ENCODE measurements around the gene PODNL1. TPM values are rescaled to one million over a fixed set of nuclear protein-coding genes. Genes with fewer than 3 reads are reported as not detected.

PODNL1 gene
- total RNA-seq, 1 donor from 2014 or later, result 8.7 TPM

DNA sequence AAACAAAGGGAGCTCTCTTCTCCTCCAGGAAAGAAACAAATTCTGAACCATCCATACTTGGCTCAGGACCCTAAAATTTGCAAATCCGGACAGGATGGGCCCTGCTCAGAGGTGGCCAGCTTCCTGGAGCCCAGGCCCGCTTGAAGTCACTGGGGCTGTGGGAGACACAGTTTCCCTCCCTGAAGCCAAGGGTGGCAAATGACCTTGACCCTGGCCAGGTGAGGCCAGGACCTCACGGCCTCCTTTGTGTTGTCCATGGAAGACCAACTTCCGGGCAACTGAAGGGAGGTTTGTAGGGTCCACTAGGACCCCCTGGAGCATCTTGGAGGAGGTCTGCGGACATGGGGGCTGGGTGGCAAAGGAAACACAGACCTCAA is 55.8 kb downstream of the PODNL1 start:
- Mint-ChIP-seq H3K27me3 (ENCODE audit: low read depth) (no peaks in the 10 kb centered on the region), H3K9me3 (ENCODE audit: low read depth) (no peaks in the 10 kb centered on the region), H3K4me1 (ENCODE audit: low read depth) (peaks cover 28% of the 10 kb centered on the region), H3K4me3 (ENCODE audit: unreplicated experiment) (no peak overlapping the region), H3K36me3 (ENCODE audit: low read depth) (no peaks in the 10 kb centered on the region), H3K27ac (ENCODE audit: unreplicated experiment) (peak overlapping the region; percentile 94)
- DNase-seq (ENCODE audit: low spot score), result no peak
- TF ChIP-seq, protein P1, sequence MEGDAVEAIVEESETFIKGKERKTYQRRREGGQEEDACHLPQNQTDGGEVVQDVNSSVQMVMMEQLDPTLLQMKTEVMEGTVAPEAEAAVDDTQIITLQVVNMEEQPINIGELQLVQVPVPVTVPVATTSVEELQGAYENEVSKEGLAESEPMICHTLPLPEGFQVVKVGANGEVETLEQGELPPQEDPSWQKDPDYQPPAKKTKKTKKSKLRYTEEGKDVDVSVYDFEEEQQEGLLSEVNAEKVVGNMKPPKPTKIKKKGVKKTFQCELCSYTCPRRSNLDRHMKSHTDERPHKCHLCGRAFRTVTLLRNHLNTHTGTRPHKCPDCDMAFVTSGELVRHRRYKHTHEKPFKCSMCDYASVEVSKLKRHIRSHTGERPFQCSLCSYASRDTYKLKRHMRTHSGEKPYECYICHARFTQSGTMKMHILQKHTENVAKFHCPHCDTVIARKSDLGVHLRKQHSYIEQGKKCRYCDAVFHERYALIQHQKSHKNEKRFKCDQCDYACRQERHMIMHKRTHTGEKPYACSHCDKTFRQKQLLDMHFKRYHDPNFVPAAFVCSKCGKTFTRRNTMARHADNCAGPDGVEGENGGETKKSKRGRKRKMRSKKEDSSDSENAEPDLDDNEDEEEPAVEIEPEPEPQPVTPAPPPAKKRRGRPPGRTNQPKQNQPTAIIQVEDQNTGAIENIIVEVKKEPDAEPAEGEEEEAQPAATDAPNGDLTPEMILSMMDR (IDR thresholded peaks at IDR 0.05), result no peak

DNA sequence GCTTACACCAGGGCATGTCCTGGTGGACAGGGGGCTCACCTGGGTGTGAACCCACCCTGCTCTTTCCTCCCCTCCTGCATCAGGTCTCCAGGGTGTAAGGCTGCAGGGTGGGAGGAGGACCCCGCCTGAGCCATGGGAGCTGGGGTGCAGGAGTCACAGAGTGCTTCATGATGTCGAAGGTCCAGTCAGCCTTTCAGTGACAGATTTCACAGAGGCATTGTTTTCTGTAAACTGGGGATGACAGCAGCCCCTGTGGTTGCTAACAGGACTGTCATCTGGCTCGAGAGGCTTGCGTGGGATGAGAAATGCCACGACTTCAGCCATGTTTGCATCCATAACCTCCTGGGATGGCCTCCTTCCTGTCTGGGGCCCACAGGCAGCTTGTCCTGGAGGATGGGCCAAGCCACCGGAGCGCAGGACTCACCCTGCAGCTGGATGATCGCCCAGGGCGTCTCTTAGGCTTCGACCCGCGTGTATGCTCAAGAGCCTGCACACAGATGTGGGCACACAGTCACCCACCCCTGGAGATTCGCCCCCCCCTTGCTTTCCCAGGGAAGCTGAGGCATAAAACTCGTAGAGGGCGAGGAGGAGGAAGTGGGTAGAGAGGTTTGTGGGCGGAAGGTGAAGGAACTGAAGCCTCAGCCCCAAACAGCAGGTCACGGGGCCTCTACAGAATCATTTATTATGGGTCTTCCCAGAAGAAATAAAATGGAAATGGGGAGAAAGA is 56.4 kb downstream of the PODNL1 start:
- Mint-ChIP-seq H3K27me3 (ENCODE audit: low read depth) (no peaks in the 10 kb centered on the region), H3K4me1 (ENCODE audit: low read depth) (peaks cover 28% of the 10 kb centered on the region), H3K4me3 (ENCODE audit: unreplicated experiment) (peak overlapping the region; percentile 31), H3K27ac (ENCODE audit: unreplicated experiment) (peak overlapping the region; percentile 94), H3K36me3 (ENCODE audit: low read depth) (no peaks in the 10 kb centered on the region), H3K9me3 (ENCODE audit: low read depth) (no peaks in the 10 kb centered on the region)
- TF ChIP-seq, protein P1 (IDR thresholded peaks at IDR 0.05), result no peak
- DNase-seq (ENCODE audit: low spot score), result no peak

DNA sequence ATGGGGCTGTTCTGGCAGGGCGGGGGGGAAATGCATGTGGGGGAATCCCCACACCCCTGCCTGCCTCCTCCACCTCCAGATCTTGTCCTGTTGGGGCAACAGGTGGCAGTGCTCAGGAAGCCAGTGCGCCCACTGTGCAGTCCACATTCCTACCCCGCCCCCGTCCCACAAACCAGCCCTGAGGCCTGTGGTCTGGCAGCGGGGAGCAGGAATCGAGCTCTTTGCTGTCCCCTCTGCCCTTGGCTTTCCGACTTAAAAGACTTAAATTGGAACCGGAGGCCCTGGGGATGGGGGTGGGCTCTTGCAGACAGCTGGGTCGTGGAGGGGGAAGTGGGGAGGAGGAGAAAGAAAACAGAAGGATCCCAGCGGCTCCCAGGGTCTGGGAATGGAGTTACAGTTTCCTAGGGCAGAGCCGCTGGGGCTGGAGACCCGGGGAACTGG is 56.9 kb downstream of the PODNL1 start:
- Mint-ChIP-seq H3K4me1 (ENCODE audit: low read depth) (peaks cover 28% of the 10 kb centered on the region), H3K36me3 (ENCODE audit: low read depth) (no peaks in the 10 kb centered on the region), H3K9me3 (ENCODE audit: low read depth) (no peaks in the 10 kb centered on the region), H3K27ac (ENCODE audit: unreplicated experiment) (peak overlapping the region; percentile 94), H3K27me3 (ENCODE audit: low read depth) (no peaks in the 10 kb centered on the region), H3K4me3 (ENCODE audit: unreplicated experiment) (peak overlapping the region; percentile 31)
- DNase-seq (ENCODE audit: low spot score), result no peak
- TF ChIP-seq, protein P1 (IDR thresholded peaks at IDR 0.05), result no peak

Other genes with a start within 250 kb of the PODNL1 start
- gene MRI1, start 173.9 kb downstream of the PODNL1 start, total RNA-seq, result 18.7 to 25.4 TPM (median 20.2 TPM) in 3 replicates
- 71.2 to 91.5 TPM (median 75.7 TPM) in 3 replicates for gene C19orf53, start 164.0 kb downstream of the PODNL1 start, total RNA-seq
- gene ZSWIM4, start 143.0 kb downstream of the PODNL1 start, total RNA-seq, result 6.8 to 10.6 TPM (median 9.5 TPM) in 3 replicates
- 4.4 to 6.7 TPM (median 4.7 TPM) in 3 replicates for gene NANOS3, start 61.3 kb downstream of the PODNL1 start, total RNA-seq
- 2.9 to 3.5 TPM (median 3.0 TPM) in 3 replicates for gene BRME1, start 32.3 kb downstream of the PODNL1 start, total RNA-seq
- gene CC2D1A, start 32.2 kb downstream of the PODNL1 start, total RNA-seq, result 33.7 to 42.9 TPM (median 35.2 TPM) in 3 replicates
- gene DCAF15, start 14.1 kb upstream of the PODNL1 start, total RNA-seq, result 20.7 to 21.5 TPM (median 21.0 TPM) in 3 replicates
- gene RFX1, start 67.9 kb upstream of the PODNL1 start, total RNA-seq, result 9.1 to 9.4 TPM (median 9.4 TPM) in 3 replicates
- not detected in 3 replicates for gene RLN3, start 89.7 kb upstream of the PODNL1 start, total RNA-seq
- gene IL27RA, start 93.3 kb upstream of the PODNL1 start, total RNA-seq, result 2.5 to 3.0 TPM (median 2.9 TPM) in 3 replicates
- gene PALM3, start 123.7 kb upstream of the PODNL1 start, total RNA-seq, result 0.82 to 0.95 TPM (median 0.92 TPM) in 3 replicates
- gene MISP3, start 134.4 kb upstream of the PODNL1 start, total RNA-seq, result 1.00 to 3.7 TPM (median 2.0 TPM) in 3 replicates
- not detected in 3 replicates for gene C19orf67, start 147.4 kb upstream of the PODNL1 start, total RNA-seq
- 41.8 to 48.8 TPM (median 42.5 TPM) in 3 replicates for gene SAMD1, start 152.3 kb upstream of the PODNL1 start, total RNA-seq
- 81.4 to 103 TPM (median 88.2 TPM) in 3 replicates for gene PRKACA, start 179.3 kb upstream of the PODNL1 start, total RNA-seq
- gene ASF1B, start 198.2 kb upstream of the PODNL1 start, total RNA-seq, result 2.8 to 11.3 TPM (median 3.6 TPM) in 3 replicates